Stimulated activated CD8-positive, alpha-beta memory T cell treated with anti-CD3 and anti-CD28 coated beads, Interleukin-12 subunit alpha, Interleukin-12 subunit beta, amount 100 ng/mL, for 24 hours (primary cell): ENCODE results near the gene GNB4.

Experiments used
- DNase-seq: peaks from one replicate; pipeline ENCODE4 v3.0.0-alpha.2; 2020; ENCODE audit errors: extremely low read depth

The GNB4 gene

GRCh38 chr3:179451265-179452175 lies at the start of gene GNB4:
Gene GNB4 (minus strand): TSS chr3:179451470. CDS start chr3:179426200, 25,270 bp downstream.
- DNase-seq = no peak

GRCh38 chr3:179495483-179495882 lies 44.2 kb upstream of the GNB4 start:
- no peak for DNase-seq

DNA sequence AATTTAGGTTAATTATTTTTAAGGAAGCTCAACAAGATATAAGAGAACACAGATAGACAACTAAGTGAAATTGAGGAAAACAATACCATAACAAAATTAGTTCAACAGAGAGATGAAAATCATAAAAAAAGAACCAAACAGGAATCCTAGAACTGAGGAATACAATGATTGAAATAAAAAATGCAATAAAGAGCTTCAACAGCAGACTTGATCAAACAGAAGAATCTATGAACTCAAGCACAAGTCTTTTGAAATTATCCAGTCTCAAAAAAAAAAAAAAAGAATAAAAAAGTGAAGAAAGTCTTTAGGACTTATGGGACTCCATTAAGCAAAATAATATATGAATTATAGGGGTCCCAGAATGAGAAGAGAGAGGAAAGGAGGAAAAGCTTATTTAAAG lies 42.0 kb upstream of the GNB4 start:
- DNase-seq = no peak

DNA sequence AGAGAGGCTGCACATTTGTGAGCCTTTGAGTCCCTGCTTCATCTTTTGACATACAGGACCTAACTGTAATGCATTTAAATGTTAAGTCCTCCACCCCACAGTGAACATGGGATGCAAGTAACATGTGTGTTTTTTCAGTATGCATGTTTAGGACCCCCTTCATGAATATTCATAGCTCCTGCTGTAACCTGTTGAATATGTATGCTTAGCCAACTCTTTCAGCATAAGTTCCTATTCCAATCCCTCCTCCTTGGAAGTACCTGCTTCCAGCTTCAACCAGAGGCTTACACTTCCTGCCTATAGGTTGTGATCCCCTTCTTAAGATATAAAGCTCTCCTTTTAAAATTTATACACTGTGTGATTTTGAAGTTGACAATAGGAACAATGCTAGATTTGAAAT lies 36.9 kb upstream of the GNB4 start:
- no peak for DNase-seq

- no peak for DNase-seq
Observed at GRCh38 chr3:179486806-179487205, 35.5 kb upstream of the GNB4 start.

GRCh38 chr3:179482857-179483256 lies 31.6 kb upstream of the GNB4 start:
- no peak for DNase-seq

GRCh38 chr3:179476215-179476614 lies 24.9 kb upstream of the GNB4 start:
- no peak for DNase-seq

- no peak for DNase-seq
Observed at GRCh38 chr3:179474480-179474879, 23.2 kb upstream of the GNB4 start.

DNA sequence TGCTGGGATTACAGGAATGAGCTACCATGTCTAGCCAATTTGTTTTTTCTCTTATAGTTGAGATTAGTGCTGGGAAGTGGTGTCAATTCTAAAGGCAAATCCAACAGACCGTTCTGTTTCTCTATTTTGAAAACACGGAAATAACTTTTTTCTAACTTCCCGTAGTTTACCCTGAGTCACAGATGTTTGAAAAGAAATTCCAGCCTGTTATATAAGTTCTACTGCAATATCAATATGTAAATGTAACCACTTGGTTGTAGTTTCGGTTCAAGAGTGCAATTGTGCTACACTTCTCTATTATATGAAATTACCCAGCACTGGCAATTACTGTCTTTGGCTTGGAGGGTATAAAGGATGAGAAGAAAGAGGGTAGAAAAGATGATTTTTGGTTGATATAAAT lies 22.3 kb upstream of the GNB4 start:
- DNase-seq = no peak

- DNase-seq = no peak
Observed at GRCh38 chr3:179464323-179465092, 13.2 kb upstream of the GNB4 start.

DNA sequence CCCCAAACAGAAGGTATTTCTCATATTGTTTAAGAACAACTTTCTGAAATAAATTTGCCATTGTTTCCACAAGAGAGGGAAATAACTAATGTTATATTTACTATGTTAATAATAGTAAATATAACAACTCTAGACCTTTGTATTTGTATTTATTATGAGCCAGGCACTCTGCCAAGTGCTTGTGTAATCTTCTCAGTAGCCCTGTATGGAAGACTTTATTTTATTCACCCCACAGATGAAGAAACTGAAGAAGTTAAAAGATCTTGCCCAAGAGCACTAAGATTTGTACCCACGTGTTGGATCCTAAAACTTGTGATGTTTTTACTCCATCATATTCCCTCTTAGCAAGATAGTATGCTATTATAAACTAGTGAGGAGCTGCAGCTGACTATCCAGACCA lies 12.0 kb upstream of the GNB4 start:
- DNase-seq = no peak

- no peak for DNase-seq
Observed at GRCh38 chr3:179460260-179460659, 9.0 kb upstream of the GNB4 start.

GRCh38 chr3:179455954-179456353 lies 4.7 kb upstream of the GNB4 start:
- DNase-seq = no peak

DNA sequence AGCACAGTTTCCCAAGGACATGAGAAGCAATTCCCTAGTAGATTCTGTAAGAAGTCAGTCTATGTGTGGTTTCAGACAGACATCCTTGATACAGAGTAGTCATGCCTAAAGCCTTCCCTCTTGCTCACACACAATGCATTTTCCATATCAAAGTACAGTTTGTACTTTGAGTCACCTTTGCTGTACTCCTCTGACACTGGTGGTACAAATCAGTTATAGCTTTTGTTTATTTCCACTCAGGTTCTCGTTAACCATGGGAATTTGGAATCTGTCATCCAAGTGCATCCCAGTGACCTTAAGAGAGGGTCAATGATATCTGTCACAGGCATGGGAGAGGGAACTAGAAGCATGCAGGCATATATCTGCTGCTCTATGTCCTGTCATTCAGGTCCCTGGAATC lies 3.6 kb upstream of the GNB4 start:
- no peak for DNase-seq

DNA sequence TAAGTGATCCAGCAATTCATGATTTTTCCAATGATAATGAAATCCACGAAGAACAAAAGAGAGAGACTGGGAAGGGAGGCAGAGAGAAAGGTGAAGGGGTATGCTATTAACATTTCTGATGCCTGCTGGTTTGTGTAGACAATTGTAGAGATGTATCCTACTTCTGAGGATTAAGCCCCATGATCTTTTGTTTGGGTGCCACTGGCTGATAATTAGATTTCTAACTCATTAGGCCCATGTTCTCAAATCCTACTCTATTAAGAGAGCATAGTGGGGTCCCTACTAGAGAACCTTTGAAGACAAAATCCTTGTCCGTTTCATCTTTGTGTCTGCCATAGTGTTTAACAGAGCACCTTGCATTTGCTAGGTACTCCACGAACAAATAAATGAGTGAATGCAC lies 2.7 kb upstream of the GNB4 start:
- no peak for DNase-seq

GRCh38 chr3:179452872-179453271 lies 1.6 kb upstream of the GNB4 start:
- no peak for DNase-seq

DNA sequence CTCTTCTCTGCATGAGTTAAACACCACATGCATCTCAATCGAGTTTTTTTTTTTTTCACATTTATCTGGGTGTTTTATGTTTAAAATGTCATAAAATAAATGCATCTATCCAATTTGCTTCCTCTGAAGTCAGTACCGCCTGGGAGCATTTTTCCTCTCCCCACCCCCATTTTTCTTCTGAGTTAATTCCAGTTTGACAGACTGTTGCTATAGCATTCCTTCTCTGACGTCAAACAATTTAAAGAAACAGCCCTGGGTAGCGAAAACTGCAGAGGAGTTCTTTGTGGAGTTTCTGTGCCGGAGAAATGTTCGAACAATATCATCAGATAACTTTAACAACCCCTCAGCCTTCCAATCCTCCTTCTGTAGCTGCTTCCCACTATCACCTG lies 900 bp upstream of the GNB4 start:
- DNase-seq = no peak

- DNase-seq = no peak
Observed at GRCh38 chr3:179450901-179451264, 387 bp downstream of the GNB4 start.

GRCh38 chr3:179450261-179450701 lies 989 bp downstream of the GNB4 start:
- no peak for DNase-seq

DNA sequence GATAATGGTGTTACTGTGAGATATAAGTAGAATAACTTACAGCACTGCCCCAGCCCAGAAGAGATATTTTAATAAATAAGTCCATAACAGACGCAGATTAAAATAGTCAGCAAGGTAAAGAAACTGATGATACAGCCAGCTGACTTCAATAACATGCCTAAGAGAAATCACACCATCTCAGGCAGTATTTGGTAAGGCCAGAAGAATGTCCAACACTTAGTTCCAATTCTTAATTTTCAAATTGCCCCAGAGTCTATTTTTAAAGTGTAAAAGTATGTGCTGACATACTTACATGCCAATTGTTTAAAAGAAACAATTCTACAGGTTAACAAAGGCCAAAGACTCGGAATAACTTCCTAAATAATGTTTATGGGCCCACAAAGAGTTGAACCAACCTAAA lies 1.6 kb downstream of the GNB4 start:
- no peak for DNase-seq

- no peak for DNase-seq
Observed at GRCh38 chr3:179447251-179447650, 4.0 kb downstream of the GNB4 start.

- DNase-seq = no peak
Observed at GRCh38 chr3:179446501-179446900, 4.8 kb downstream of the GNB4 start.

GRCh38 chr3:179438841-179439240 lies 12.4 kb downstream of the GNB4 start:
- no peak for DNase-seq
